ENCODE results near the gene KCNG4.
A peak's percentile ranks its signal among the peaks of the same experiment; 100 is the strongest.

KCNG4 gene

DNA sequence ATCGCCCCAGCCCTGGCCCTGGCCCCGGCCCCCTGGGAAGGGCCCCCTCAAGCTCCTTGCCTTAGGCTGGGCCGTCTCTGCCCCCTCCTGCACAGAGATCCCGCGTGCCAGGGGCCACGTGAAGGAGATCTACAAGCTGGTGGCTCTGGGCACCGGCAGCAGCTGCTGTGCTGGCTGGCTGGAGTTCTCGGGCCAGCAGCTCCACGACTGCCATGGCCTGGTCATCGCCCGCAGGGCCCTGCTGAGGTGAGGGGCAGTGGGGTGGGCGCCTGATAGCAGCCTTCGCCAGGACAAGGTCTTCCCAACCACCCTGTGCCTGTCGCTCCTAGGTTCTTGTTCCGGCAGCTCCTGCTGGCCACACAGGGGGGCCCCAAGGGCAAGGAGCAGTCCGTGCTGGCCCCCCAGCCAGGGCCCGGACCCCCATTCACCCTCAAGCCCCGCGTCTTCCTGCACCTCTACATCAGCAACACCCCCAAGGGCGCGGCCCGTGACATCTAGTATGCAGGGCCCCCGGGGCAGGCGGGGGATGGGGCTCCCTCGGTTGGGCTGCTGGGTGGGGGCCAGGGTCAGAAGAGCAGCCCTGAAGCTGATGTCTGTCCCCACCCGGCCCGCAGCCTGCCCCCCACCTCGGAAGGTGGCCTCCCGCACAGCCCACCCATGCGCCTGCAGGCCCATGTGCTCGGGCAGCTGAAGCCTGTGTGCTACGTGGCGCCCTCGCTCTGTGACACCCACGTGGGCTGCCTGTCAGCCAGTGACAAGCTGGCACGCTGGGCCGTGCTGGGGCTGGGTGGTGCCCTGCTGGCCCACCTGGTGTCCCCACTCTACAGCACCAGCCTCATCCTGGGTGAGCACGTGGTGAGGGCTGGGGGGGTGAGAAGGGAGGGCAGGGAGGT is 44.4 kb downstream of the KCNG4 start:
- no peak for DNase-seq
- intact Hi-C loops (cut with DNase I): no loop called here

DNA sequence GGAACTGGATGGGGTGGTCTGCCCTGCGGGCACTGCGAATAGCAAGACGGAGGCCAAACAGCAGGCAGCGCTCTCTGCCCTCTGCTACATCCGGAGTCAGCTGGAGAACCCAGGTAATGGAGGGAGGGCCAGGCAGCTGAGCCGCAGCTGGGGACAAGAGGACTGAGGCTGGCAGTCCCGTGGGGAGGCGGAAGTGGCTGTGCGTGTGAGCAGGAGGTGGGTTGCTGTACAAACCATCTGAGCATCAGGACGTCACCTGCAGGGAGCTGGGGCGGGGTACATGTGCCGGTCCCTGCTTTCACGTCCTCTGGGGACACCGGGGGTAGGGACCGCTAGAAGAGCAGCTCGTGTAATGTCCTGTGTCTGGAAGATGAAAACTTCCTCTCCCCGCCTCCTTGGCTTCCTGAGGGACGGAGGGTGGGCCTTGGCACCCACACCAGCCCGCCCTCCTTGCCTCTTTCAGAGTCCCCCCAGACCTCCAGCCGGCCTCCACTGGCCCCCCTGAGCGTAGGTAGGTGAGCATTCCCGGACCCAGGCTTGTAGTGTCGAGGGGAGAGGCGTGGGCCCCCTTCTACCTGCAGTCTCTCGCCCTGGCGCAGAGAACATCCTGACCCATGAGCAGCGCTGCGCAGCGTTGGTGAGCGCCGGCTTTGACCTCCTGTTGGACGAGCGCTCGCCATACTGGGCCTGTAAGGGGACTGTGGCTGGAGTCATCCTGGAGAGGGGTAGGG is 45.2 kb downstream of the KCNG4 start:
- DNase-seq: peak in 2 of 42 donors; percentile 41 to 47
- intact Hi-C loops (cut with DNase I): no loop called here

- intact Hi-C loops (cut with DNase I): no loop called here
- DNase-seq: peak in 1 of 42 donors; percentile 43
Measured at GRCh38 chr16:84194018-84194417, 45.8 kb downstream of the KCNG4 start.

GRCh38 chr16:84193480-84193879 is 46.3 kb downstream of the KCNG4 start:
- intact Hi-C loops (cut with DNase I): no loop called here
- DNase-seq: no peak

GRCh38 chr16:84191466-84191865 is 48.3 kb downstream of the KCNG4 start:
- DNase-seq: no peak
- intact Hi-C loops (cut with DNase I): no loop called here

- DNase-seq: no peak
Measured at GRCh38 chr16:84190731-84191388, 49.0 kb downstream of the KCNG4 start, which contains the start of gene ADAD2. Gene ADAD2 (plus strand): TSS chr16:84191157. CDS start chr16:84191231, 74 bp downstream.

GRCh38 chr16:84186685-84187437 is 53.0 kb downstream of the KCNG4 start, which contains the start of gene TAF1C:
Gene TAF1C (minus strand): TSS chr16:84187057. CDS start chr16:84184988, 2,069 bp downstream.
- peak; percentile 80 to 96 (median 90) for DNase-seq
- intact Hi-C loops (cut with DNase I): no loop called here

More at GRCh38 chr16:84190731-84191388, 49.0 kb downstream of the KCNG4 start, which contains the start of gene ADAD2:
- intact Hi-C loops (cut with DNase I): no loop called here

- intact Hi-C loops (cut with DNase I): loop anchor here (5.0 kb wide), 1 partner anchor 298 kb away; no protein-coding TSS in a partner anchor
- DNase-seq: no peak
Measured at GRCh38 chr16:84184775-84185174, 55.0 kb downstream of the KCNG4 start.

GRCh38 chr16:84183911-84184591 is 55.8 kb downstream of the KCNG4 start:
- peak in 1 of 42 donors; percentile 39 for DNase-seq
- intact Hi-C loops (cut with DNase I): loop anchor here (5.0 kb wide), 1 partner anchor 298 kb away; no protein-coding TSS in a partner anchor

GRCh38 chr16:84183572-84183875 is 56.3 kb downstream of the KCNG4 start:
- intact Hi-C loops (cut with DNase I): loop anchor here (5.0 kb wide), 1 partner anchor 299 kb away; no protein-coding TSS in a partner anchor
- DNase-seq: no peak

DNA sequence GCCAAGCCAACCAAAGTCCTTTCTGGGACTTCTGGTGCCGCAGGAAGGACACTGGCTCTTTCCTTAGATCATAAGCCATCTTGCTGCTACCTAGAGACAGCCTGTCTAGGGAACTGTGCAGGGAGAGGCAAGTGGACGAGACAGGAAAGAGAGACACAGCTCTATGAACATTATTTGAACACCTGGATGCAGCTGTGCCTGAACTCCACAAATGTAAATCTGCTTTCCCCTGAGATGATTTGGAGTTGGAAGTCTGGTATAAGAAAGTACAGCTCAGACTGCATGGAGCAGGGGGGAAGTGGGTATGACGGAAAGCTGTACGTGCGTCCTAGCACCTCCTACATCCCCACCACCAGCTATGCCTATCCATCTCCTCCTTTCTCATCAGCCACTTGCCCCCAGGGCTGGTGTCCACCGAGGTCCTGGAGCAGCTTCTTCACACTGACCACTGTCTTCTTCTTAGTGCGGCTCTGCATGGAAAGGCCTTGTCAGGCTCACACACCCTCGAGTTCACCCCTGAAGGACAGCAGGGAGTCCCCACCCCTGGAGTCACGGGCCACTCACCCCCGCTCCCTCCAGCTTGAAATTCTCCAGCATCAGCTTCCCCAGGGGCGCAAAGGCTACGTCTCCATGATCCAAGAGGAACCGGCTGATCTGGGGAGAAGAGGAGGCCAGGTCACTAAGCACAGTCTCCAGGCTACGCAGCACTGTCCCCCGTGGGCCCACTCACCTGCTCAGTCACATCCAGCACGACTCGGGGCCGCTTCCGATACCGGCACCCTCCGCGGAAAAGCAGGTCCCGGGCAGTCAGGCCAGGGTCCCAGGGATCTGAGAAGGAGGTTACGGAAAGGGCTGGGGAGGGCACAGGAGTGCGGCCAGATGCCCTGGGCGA is 56.9 kb downstream of the KCNG4 start:
- intact Hi-C loops (cut with DNase I): loop anchor here (5.0 kb wide), 1 partner anchor 299 kb away; no protein-coding TSS in a partner anchor
- no peak for DNase-seq

DNA sequence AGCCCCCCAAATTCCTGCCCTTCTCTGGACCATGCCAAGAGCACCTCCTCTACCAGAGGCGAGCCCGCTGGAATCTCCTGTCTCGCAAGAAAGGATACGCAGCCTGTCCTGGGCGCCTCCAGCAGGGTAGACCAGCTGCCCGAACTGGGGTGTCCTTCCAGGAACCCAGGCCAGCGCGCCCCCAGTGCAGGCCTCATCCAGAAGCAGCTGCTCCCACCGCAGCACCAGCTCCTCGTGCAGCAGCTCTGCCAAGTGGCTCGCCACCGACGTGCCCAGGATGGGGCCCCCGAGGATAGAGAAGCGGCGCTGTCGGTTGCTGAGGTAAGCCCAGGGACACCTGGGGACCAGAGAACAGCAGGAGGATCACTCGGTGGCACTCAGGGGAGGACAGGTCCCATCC is 57.7 kb downstream of the KCNG4 start:
- DNase-seq: no peak
- intact Hi-C loops (cut with DNase I): loop anchor here (5.0 kb wide), 1 partner anchor 300 kb away; no protein-coding TSS in a partner anchor

DNA sequence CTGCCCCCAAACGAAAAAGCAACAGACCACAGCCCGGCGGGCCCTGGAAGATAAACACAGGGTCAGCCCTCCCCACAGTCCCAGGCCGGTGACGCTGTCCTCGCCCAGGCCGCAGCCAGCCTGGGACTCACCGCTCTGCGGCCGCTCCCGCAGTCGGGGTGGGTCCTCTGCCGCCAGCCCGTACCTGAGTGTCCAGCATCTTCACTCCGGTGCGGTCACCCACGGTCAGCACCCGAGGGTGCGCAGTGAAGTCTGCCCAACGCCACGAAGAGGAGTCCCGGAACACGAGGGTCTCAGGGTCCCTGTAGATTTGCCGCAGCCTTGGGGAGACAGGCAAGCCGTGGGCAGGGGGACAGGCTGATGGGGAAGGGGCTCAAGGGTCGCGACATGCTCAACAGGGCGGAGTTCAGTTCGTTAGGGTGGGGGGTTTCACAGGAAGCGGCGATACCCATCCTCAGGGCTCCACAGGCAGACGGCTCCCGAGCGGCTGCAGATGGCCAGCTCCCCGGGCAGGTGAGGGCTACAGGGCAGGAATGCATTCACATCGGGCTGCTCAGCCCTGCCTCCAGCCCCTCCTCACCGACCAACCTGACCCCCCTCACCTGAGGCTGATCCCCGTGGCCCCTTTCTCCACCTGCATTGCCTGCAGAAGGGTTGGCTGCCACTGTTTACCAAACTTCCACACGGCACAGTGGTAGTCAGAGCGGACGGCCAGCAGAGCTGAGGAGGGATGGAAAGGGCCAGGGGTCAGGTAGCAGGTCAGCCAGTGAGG is 58.5 kb downstream of the KCNG4 start:
- intact Hi-C loops (cut with DNase I): loop anchor here (5.0 kb wide), 1 partner anchor 301 kb away; no protein-coding TSS in a partner anchor
- no peak for DNase-seq

- intact Hi-C loops (cut with DNase I): loop anchor here (5.0 kb wide), 1 partner anchor 302 kb away; no protein-coding TSS in a partner anchor
- DNase-seq: peak in 38 of 42 donors; percentile 25 to 94 (median 68)
Measured at GRCh38 chr16:84180519-84181140, 59.2 kb downstream of the KCNG4 start.

- no peak for DNase-seq
- intact Hi-C loops (cut with DNase I): loop anchor here (5.0 kb wide), 1 partner anchor 303 kb away; no protein-coding TSS in a partner anchor
Measured at GRCh38 chr16:84179612-84180320, 60.0 kb downstream of the KCNG4 start.

Measured in head of caudate nucleus (tissue), 42 donors.